Neural progenitor cell (in vitro differentiated cells): ENCODE results near the gene TRAPPC11. TPM values are rescaled to one million over a fixed set of nuclear protein-coding genes. Genes with fewer than 3 reads are reported as not detected.
"Not testable (repeated sequence)": the region's sequence is repeated elsewhere in the genome, so short reads cannot be mapped to it uniquely, and the experiment has no call there.

Experiments
- DNase-seq: peaks from one replicate; pipeline ENCODE4 v3.0.0-alpha.2; 2016; ENCODE audit warnings: low spot score
- H2AFZ ChIP-seq: fragments of 200-600 bp; sonication (generic); replicated peaks from 2 replicates; pipeline ENCODE4 v1.6.1; 2016; ENCODE audit warnings: antibody characterized with exemption
- H3F3A ChIP-seq: fragments of 200-600 bp; sonication (generic); 2 replicates; pipeline ENCODE4 v1.6.1; 2016; ENCODE audit warnings: antibody characterized with exemption, low read depth
- H3K27ac ChIP-seq: fragments of 200-600 bp; sonication (generic); 2 replicates; pipeline ENCODE4 v1.5.1; 2016; ENCODE audit warnings: mild to moderate bottlenecking
- H3K27me3 ChIP-seq: fragments of 200-600 bp; sonication (generic); 2 replicates; pipeline ENCODE4 v1.6.1; 2016; ENCODE audit warnings: mild to moderate bottlenecking, moderate library complexity
- H3K36me3 ChIP-seq: fragments of 200-600 bp; sonication (generic); 2 replicates; pipeline ENCODE4 v1.5.1; 2016
- H3K4me1 ChIP-seq: fragments of 200-600 bp; sonication (generic); 2 replicates; pipeline ENCODE4 v1.6.1; 2016; ENCODE audit warnings: mixed run types
- H3K4me2 ChIP-seq: fragments of 200-600 bp; sonication (generic); 2 replicates; pipeline ENCODE4 v1.6.1; 2016
- H3K4me3 ChIP-seq: fragments of 200-600 bp; sonication (generic); 2 replicates; pipeline ENCODE4 v1.5.1; 2016
- H3K79me2 ChIP-seq: fragments of 200-600 bp; sonication (generic); 2 replicates; pipeline ENCODE4 v1.6.1; 2016; ENCODE audit warnings: low read depth
- H3K9ac ChIP-seq: fragments of 200-600 bp; sonication (generic); 2 replicates; pipeline ENCODE4 v1.6.1; 2016
- H3K9me3 ChIP-seq: fragments of 200-600 bp; sonication (generic); 2 replicates; pipeline ENCODE4 v1.5.1; 2016; ENCODE audit warnings: low read depth
- H4K20me1 ChIP-seq: fragments of 200-600 bp; sonication (generic); 2 replicates; pipeline ENCODE4 v1.6.1; 2016; ENCODE audit warnings: low read depth
- H3K27ac Mint-ChIP-seq: 3 replicates; pipeline ENCODE4 v1.8.0; 2021; ENCODE audit warnings: mixed read lengths
- H3K27me3 Mint-ChIP-seq: 2 replicates; pipeline ENCODE4 v1.8.0; 2022; ENCODE audit warnings: low read depth, mild to moderate bottlenecking, inconsistent platforms, moderate library complexity, mixed read lengths; ENCODE audit not compliant: insufficient read depth
- H3K36me3 Mint-ChIP-seq: 3 replicates; pipeline ENCODE4 v1.8.0; 2021; ENCODE audit warnings: mixed read lengths
- H3K4me1 Mint-ChIP-seq: 3 replicates; pipeline ENCODE4 v1.8.0; 2021; ENCODE audit warnings: mixed read lengths
- H3K4me3 Mint-ChIP-seq: 3 replicates; pipeline ENCODE4 v1.8.0; 2021; ENCODE audit warnings: mild to moderate bottlenecking, moderate library complexity, mixed read lengths
- H3K9me3 Mint-ChIP-seq: 3 replicates; pipeline ENCODE4 v1.8.0; 2020; ENCODE audit warnings: mixed read lengths
- CTCF ChIP-seq: fragments of 200-600 bp; sonication (generic); IDR thresholded peaks from 2 replicates; pipeline ENCODE4 v1.5.1; 2017; ENCODE audit warnings: antibody characterized with exemption, mild to moderate bottlenecking
- EZH2 ChIP-seq: fragments of 200-600 bp; sonication (generic); IDR thresholded peaks from 2 replicates; pipeline ENCODE4 v1.6.1; 2017; ENCODE audit warnings: antibody characterized with exemption, mild to moderate bottlenecking, moderate library complexity
- EZH2phosphoT487 ChIP-seq: fragments of 200-600 bp; sonication (generic); IDR thresholded peaks from 2 replicates; pipeline ENCODE4 v1.6.1; 2017; ENCODE audit warnings: antibody characterized with exemption
- total RNA-seq: library from RNA; depleted of rRNA; stranded (reverse); fragments of >200 nt; gene quantifications from 2 replicates; pipeline ENCODE4 v1.2.3, GENCODE V29; 2015; ENCODE audit warnings: low replicate concordance

Gene TRAPPC11
- total RNA-seq, 1 donor from 2014 or later, result 110 TPM

DNA sequence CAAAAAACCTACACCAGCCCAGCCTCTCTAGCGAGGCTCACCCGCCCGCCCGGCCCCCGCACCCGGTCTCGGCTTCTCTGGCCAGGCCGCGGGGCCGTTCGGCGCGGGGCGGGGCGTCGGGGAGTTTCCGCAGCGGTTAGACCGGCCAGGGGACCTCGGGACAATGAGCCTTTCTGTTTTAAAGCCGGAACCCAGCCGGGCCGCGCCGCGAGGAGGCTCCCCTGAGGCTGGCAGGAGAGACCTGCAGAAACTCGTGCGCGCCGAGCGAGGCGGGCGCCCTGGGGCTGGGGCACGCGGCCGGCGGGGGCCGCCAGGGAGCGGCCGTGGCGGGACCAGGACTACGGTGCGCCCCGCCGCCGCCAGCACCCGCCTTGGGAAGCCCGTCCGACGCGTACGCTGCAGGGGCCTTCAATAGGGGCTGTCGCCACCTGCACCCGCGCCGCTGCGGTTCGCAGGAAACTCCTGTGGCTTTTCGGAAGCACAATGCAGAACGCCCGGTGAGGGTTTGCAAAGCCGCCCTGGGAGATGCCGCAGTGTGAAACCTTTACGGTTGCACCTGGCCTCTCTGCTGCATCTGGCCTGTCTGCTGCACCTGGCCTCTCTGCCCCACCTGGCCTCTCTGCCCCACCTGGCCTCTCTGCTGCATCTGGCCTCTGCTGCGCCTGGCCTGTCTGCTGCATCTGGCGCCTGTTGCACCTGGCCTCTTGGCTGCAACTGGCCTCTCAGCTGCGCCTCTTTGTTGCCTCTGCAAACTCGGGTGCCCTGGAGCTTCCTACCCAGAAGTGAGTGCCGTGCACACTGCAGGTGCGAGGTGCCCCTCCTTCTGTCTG lies 63.9 kb downstream of the TRAPPC11 start:
- Histone ChIP-seq H3K9me3 (no peaks in the 10 kb centered on the region), H3K9ac (no peak overlapping the region), H3K4me1 (no peaks in the 10 kb centered on the region), H3K36me3 (no peaks in the 10 kb centered on the region), H2AFZ (peak overlapping the region; percentile 86), H3K4me3 (peak overlapping the region; percentile 52), H3K4me2 (peak overlapping the region; percentile 79), H3K27me3 (peaks cover 34% of the 10 kb centered on the region), H3K79me2 (no peaks in the 10 kb centered on the region), H3K27ac (no peak overlapping the region), H3F3A (peaks cover 18% of the 10 kb centered on the region), H4K20me1 (no peaks in the 10 kb centered on the region)
- Mint-ChIP-seq H3K4me1 (peaks cover 9% of the 10 kb centered on the region), H3K27ac (no peak overlapping the region), H3K36me3 (no peaks in the 10 kb centered on the region), H3K9me3 (peaks cover 5% of the 10 kb centered on the region), H3K4me3 (peak overlapping the region; percentile 81), H3K27me3 (peaks cover 13% of the 10 kb centered on the region)
- TF ChIP-seq EZH2phosphoT487, result no peak
- TF ChIP-seq EZH2, result peak; percentile 54
- DNase-seq, result peak; percentile 76

DNA sequence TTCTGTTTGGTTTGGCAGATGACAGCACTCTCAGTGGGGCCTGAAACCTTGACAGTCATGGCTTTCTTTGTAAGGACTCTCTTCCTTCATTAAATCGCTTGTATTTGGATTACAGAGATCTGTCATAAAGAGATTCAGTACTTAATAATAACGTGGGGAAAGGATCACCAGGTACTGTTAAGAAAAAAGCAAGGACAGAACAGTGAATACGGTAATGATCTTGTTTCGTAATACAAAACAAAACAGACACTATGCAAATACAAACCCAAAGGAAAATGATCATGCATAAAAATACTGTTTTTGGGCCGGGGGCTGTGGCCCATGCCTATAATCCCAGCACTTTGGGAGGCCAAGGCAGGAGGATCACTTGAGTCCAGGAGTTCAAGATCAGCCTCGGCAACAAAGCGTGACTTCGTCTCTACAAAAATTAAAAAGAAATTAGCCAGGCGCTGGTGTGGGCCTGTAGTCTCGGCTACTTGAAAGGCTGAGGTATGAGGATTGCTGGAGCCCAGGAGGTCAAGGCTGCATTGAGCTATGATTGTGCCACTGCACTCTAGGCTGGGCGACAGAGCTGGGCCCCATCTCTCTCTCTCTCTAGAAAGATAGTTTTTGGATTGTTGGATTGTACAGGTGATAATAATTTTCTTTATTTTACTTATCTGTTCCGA lies 64.6 kb downstream of the TRAPPC11 start:
- Mint-ChIP-seq H3K27me3 (peaks cover 13% of the 10 kb centered on the region), H3K27ac (no peak overlapping the region), H3K4me1 (peaks cover 9% of the 10 kb centered on the region), H3K4me3 (peak overlapping the region; percentile 81), H3K36me3 (no peaks in the 10 kb centered on the region), H3K9me3 (peaks cover 5% of the 10 kb centered on the region)
- H4K20me1 ChIP-seq, result no peaks in the 10 kb centered on the region
- no peak overlapping the region for H3K27ac ChIP-seq
- no peaks in the 10 kb centered on the region for H3K4me1 ChIP-seq
- H3K9ac ChIP-seq, result no peak overlapping the region
- peak overlapping the region; percentile 79 for H3K4me2 ChIP-seq
- peak overlapping the region; percentile 86 for H2AFZ ChIP-seq
- H3K36me3 ChIP-seq, result no peaks in the 10 kb centered on the region
- no peaks in the 10 kb centered on the region for H3K79me2 ChIP-seq
- no peaks in the 10 kb centered on the region for H3K9me3 ChIP-seq
- H3F3A ChIP-seq, result peaks cover 18% of the 10 kb centered on the region
- H3K4me3 ChIP-seq, result peak overlapping the region; percentile 52
- TF ChIP-seq CTCF (no peak), EZH2 (no peak), EZH2phosphoT487 (no peak)
- DNase-seq, result no peak
- H3K27me3 ChIP-seq, result peaks cover 34% of the 10 kb centered on the region

GRCh38 chr4:183725585-183725984 lies 66.5 kb downstream of the TRAPPC11 start:
- H3K4me1 Mint-ChIP-seq, H3K4me2 ChIP-seq, H3K4me1 ChIP-seq, H3K27ac Mint-ChIP-seq, DNase-seq, H2AFZ ChIP-seq, H3K9me3 ChIP-seq, H3K79me2 ChIP-seq, H3K36me3 ChIP-seq, H3K27ac ChIP-seq, H3K9ac ChIP-seq, H3K36me3 Mint-ChIP-seq, H4K20me1 ChIP-seq, H3K4me3 Mint-ChIP-seq, H3K4me3 ChIP-seq, H3K9me3 Mint-ChIP-seq: not testable (repeated sequence)
- H3K27me3 ChIP-seq, result peaks cover 34% of the 10 kb centered on the region
- peaks cover 18% of the 10 kb centered on the region for H3F3A ChIP-seq
- H3K27me3 Mint-ChIP-seq, result peaks cover 13% of the 10 kb centered on the region

GRCh38 chr4:183727482-183727881 lies 68.4 kb downstream of the TRAPPC11 start:
- H3K4me1 Mint-ChIP-seq, result peaks cover 9% of the 10 kb centered on the region
- H3K27me3 ChIP-seq, result peaks cover 23% of the 10 kb centered on the region
- no peaks in the 10 kb centered on the region for H3K36me3 Mint-ChIP-seq
- no peaks in the 10 kb centered on the region for H4K20me1 ChIP-seq
- no peak overlapping the region for H3K9ac ChIP-seq
- no peak overlapping the region for H3K4me3 ChIP-seq
- no peaks in the 10 kb centered on the region for H3K4me1 ChIP-seq
- H2AFZ ChIP-seq, result no peak overlapping the region
- no peak for TF ChIP-seq CTCF
- TF ChIP-seq EZH2, result no peak
- TF ChIP-seq EZH2phosphoT487, result no peak
- no peak overlapping the region for H3K4me2 ChIP-seq
- no peak for DNase-seq
- no peak overlapping the region for H3K4me3 Mint-ChIP-seq
- H3K27ac Mint-ChIP-seq, result no peak overlapping the region
- no peaks in the 10 kb centered on the region for H3K9me3 ChIP-seq
- no peak overlapping the region for H3K27ac ChIP-seq
- peaks cover 9% of the 10 kb centered on the region for H3K27me3 Mint-ChIP-seq
- H3K9me3 Mint-ChIP-seq, result peaks cover 2% of the 10 kb centered on the region
- H3K36me3 ChIP-seq, result no peaks in the 10 kb centered on the region
- no peaks in the 10 kb centered on the region for H3K79me2 ChIP-seq
- H3F3A ChIP-seq, result peaks cover 11% of the 10 kb centered on the region
